ENCODE results near the gene KRTAP13-1.

KRTAP13-1 gene

GRCh38 chr21:30372139-30372770, 23.6 kb upstream of the KRTAP13-1 start, which contains the start of gene KRTAP13-2:
Gene KRTAP13-2 (minus strand): TSS chr21:30372271. CDS start chr21:30372213, 58 bp downstream.
- no peak within 1 kb of the TSS for H3K4me3 ChIP-seq (ENCODE audit: low read depth, low read length)
- no peak for DNase-seq (ENCODE audit: low read depth)
- TF ChIP-seq CTCF (IDR thresholded peaks at IDR 0.05; ENCODE audit: low read depth, low read length, missing control alignments): no peak

- no peak for TF ChIP-seq CTCF (IDR thresholded peaks at IDR 0.05; ENCODE audit: low read depth, low read length, missing control alignments)
- no peak overlapping the region for H3K4me3 ChIP-seq (ENCODE audit: low read depth, low read length)
- no peak for DNase-seq (ENCODE audit: low read depth)
Measured at GRCh38 chr21:30382201-30382600, 13.6 kb upstream of the KRTAP13-1 start.

- no peak for DNase-seq (ENCODE audit: low read depth)
Measured at GRCh38 chr21:30391492-30392025, 4.3 kb upstream of the KRTAP13-1 start.

GRCh38 chr21:30408782-30409494, 13.1 kb downstream of the KRTAP13-1 start:
- no peak for DNase-seq (ENCODE audit: low read depth)
- TF ChIP-seq CTCF (IDR thresholded peaks at IDR 0.05; ENCODE audit: low read depth, low read length, missing control alignments): no peak
- no peak overlapping the region for H3K4me3 ChIP-seq (ENCODE audit: low read depth, low read length)

More at GRCh38 chr21:30391492-30392025, 4.3 kb upstream of the KRTAP13-1 start:
- no peak overlapping the region for H3K4me3 ChIP-seq (ENCODE audit: low read depth, low read length)
- TF ChIP-seq CTCF (IDR thresholded peaks at IDR 0.05; ENCODE audit: low read depth, low read length, missing control alignments): no peak

- no peak for DNase-seq (ENCODE audit: low read depth)
- H3K4me3 ChIP-seq (ENCODE audit: low read depth, low read length): no peak overlapping the region
Measured at GRCh38 chr21:30415993-30416392, 20.2 kb downstream of the KRTAP13-1 start.

GRCh38 chr21:30425826-30426225, 30.0 kb downstream of the KRTAP13-1 start, which contains the start of gene KRTAP13-3:
Gene KRTAP13-3 (minus strand): TSS chr21:30425926. CDS start chr21:30425912, 14 bp downstream.
- no peak within 1 kb of the TSS for H3K4me3 ChIP-seq (ENCODE audit: low read depth, low read length)
- DNase-seq (ENCODE audit: low read depth): no peak
- no peak for TF ChIP-seq CTCF (IDR thresholded peaks at IDR 0.05; ENCODE audit: low read depth, low read length, missing control alignments)

More at GRCh38 chr21:30415993-30416392, 20.2 kb downstream of the KRTAP13-1 start:
- no peak for TF ChIP-seq CTCF (IDR thresholded peaks at IDR 0.05; ENCODE audit: low read depth, low read length, missing control alignments)
